ENCODE data around the gene NFYA.

DNA sequence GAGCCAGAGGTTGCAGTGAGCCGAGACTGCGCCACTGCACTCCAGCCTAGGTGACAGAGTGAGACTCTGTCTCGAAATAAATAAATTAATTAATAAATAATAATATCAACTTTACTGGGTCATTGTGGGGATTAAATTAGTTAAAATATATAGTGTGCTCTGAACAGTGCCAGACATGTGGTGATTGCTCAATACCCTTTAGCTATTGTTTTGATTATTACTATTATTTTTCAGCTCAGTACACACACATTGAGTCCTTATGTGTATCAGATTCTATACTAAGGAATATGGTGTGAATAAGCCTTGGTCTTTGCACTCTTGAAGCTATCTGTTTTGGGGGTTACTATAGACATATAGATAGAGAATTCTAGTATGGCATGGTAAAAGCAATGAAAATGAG is 52.5 kb downstream of the NFYA start:
- no peak for TF ChIP-seq EZH2 (IDR thresholded peaks at IDR 0.05)
- TF ChIP-seq, protein P1, sequence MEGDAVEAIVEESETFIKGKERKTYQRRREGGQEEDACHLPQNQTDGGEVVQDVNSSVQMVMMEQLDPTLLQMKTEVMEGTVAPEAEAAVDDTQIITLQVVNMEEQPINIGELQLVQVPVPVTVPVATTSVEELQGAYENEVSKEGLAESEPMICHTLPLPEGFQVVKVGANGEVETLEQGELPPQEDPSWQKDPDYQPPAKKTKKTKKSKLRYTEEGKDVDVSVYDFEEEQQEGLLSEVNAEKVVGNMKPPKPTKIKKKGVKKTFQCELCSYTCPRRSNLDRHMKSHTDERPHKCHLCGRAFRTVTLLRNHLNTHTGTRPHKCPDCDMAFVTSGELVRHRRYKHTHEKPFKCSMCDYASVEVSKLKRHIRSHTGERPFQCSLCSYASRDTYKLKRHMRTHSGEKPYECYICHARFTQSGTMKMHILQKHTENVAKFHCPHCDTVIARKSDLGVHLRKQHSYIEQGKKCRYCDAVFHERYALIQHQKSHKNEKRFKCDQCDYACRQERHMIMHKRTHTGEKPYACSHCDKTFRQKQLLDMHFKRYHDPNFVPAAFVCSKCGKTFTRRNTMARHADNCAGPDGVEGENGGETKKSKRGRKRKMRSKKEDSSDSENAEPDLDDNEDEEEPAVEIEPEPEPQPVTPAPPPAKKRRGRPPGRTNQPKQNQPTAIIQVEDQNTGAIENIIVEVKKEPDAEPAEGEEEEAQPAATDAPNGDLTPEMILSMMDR (IDR thresholded peaks at IDR 0.05) = no peak
- TF ChIP-seq EZH2phosphoT487 (IDR thresholded peaks at IDR 0.05) = no peak
